Right renal pelvis (tissue), 4 donors: ENCODE measurements around the gene P2RY14. TPM values are rescaled to one million over a fixed set of nuclear protein-coding genes. Genes with fewer than 3 reads are reported as not detected.
"Not testable (repeated sequence)": the region's sequence is repeated elsewhere in the genome, so short reads cannot be mapped to it uniquely, and the experiment has no call there.

ENCODE experiments used
- DNase-seq, 4 donors: peaks; one replicate each; pipeline ENCODE4 v3.0.0-alpha.2; 2013; ENCODE audit warnings: low read depth in 4 of 4, low spot score in 3 of 4, missing footprints in 1 of 4
- polyA plus RNA-seq, 4 donors: library from polyadenylated mRNA; unstranded; fragments of 120-200 nt; gene quantifications; one replicate each; pipeline ENCODE4 v1.2.1, GENCODE V29; 2013; ENCODE audit not compliant: insufficient read length in 4 of 4

Gene P2RY14
- polyA plus RNA-seq, 4 donors = 0.90 to 0.99 (median 0.94) TPM

DNA sequence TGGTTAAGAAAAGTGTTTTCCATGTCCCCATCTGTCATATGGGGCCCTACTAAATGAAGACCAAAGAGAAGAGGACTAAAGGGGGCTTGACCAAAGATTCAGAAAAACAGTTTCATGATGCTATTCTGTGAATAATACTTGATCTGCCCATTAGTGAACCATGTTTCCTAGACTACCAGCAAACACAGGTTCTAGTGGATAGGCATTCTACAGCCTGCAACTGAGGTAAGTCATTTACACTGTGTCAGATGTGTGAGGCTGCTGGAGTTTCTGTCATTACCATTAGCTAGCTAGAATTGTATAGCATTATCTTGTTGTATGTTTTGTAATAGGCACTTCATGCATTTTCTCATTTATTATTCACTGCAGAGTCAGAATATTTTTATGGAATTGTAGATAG, 81.9 kb downstream of the P2RY14 start:
- DNase-seq = no peak

DNA sequence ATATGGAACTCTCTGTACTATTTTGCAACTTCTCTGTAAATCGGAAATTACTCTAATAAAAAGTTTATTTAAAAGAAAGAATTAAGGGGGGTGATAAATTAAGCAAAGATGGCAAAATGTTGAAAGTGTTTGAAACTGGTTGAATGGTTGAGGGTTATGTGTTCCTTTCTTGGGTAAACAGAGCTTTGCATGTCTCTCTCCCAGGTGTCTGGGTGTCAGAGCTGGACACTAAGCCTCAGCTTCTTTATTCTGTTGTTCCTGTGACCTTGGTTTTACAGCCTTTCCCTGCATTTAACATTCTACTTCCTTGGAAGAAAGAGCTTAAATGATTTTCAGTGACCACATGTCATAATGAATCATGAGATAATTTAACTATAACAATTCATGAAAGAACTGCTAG, 82.5 kb downstream of the P2RY14 start:
- DNase-seq = no peak

DNA sequence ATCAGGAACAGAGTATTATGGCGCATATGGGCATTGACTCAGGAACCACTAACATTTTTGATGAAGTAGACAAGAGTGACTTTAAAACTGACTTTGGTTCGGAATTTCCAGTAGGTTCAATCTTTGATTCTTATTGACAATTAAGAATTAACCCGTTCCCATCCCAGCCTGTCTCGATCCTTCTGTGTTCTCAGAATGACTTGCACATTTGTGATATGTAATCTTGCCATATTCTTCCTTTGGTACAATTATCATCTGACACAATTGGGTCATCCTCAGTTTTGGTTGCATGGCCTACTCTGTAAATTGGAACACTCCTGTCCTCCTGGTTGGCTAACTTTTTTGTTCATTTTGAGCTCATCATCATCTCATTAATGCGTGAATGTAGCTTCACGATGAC, 85.8 kb downstream of the P2RY14 start:
- DNase-seq = no peak

DNA sequence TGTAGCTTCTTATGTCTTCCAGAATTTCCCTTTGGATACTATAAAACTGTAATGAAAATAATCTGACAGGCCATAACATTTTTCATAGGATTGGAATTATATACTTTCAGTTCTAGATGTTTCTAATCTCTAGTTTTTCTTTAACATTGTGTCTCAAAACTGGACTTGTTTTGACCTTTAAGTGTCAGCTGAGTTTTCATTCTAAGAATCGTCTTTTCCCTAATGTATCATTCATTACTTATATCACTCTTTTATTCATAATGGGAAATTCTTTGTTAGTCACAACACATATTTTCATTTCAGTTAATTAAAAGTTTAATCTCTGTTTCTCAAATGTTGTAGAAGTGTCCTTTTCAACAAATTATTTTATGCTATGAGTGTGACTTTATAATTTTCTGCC, 87.2 kb downstream of the P2RY14 start:
- DNase-seq = no peak

DNA sequence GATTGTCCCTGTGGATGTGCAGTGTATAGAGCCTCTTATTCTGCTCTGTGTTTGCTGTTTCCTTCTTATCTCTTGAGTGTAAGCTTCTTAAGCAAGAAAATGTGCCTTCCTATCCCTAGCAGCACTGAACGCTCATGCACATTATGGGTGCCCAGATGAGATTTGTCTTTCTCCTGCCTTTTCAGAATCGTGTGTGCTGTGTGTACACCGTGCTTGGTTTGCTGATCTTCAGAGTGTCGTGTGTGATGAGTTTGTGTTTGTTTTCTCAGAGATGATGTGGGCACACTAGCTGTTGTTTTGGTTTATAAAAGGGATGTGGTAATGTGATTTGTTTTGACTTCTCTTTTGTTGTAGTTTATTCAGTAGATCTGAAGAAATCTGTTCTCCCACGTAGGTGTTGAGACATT, 95.1 kb downstream of the P2RY14 start:
- no peak for DNase-seq

DNA sequence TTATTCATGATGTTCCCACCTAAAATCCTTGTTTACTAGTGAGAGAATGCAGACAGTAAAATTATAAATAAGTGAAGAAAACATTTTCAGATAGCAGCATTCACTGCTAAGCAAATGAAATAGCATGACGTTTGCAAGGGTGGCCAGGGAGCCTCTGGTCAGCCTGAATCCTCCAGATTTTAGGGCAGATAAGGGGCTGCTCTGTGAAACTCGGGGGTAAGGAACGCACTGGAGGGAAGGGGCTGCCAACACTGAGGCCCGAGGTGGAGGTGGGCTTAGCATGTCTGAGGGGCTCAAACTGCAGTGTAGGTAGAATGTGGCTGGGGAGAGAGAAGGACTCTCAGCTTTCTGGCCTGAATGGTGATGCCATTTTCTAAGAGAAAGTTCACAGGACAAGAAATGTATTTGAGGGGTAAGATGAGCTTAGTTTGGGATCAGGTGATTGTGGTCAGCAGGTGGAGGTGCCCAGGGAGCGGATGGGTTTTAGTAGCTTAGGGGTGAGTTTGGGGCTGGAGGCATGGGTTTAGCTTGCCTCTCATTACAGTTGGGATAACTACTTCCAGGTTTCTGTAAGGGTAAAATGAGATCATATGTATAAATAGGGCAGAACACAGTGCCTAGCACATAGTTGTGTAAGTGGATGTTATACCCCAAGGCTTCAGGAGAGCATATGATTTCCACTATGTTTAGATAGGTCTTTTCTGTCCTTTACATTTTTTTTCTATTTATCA, 95.8 kb downstream of the P2RY14 start:
- no peak for DNase-seq

DNA sequence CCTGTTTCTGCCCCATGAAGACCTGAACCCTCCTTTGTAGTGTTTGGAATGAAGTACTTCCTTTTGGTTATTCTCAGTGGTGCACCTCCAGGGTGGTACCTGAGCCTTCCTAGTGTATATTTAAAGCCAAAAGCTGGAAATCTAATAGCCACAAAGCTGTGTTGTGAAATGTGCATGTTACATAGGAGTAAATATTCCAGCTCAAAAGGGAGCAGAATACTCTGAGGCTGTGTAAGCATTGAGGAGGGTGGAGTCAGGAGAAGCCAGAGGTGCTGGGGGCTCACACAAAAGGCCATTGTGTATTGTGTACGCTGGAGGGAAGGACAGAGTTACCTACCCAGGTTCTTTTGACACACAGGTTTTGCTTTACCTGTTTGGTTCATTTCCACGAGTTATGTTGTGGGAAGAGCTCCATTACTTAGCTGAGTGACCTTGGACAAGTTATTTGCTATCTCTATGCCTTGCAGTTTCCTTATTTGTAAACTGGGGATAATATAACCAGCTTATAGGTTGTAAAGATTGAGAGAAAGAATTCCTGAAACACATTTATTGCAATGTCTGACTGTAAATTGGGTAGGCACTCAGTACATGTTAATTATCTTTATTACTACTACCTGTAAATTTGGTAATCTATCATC, 100.0 kb downstream of the P2RY14 start:
- DNase-seq = no peak

DNA sequence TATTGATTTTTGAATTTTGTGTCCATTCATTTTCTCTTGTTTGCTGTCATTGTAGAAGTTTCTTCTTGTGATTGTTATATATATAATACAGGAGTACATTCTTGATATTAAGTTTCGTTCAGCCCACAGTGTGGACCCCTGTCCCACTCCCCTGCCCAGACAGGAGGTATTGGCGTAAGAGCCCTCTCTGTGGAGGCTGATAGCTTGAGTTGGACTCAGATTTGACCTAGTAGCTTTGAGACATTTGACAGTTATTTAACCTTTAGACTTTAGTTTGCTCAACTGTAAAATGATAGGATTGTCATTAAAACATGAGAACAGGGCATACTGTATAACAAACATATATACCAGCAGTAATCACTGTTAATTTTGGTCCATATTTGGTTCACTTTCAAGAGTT, 102.4 kb downstream of the P2RY14 start:
- no peak for DNase-seq

DNA sequence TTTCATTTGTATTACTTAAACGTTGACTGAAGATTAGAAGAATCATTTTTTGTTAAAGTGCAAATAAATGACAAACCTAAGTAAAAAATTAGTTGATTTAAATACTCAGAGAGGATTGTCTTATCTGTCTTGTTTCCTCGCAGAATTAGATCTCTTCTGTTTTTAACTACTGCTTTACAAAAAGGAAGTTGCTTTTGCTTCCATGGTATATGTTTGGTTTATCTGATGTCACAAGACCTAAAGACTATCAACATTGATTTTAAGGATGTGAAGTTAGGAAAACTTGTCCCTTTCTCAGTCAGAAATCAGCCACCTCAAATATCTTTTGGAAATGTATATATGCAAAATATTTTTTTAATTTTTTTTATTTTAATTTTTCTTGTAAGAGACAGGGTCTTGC, 104.0 kb downstream of the P2RY14 start:
- DNase-seq = no peak

DNA sequence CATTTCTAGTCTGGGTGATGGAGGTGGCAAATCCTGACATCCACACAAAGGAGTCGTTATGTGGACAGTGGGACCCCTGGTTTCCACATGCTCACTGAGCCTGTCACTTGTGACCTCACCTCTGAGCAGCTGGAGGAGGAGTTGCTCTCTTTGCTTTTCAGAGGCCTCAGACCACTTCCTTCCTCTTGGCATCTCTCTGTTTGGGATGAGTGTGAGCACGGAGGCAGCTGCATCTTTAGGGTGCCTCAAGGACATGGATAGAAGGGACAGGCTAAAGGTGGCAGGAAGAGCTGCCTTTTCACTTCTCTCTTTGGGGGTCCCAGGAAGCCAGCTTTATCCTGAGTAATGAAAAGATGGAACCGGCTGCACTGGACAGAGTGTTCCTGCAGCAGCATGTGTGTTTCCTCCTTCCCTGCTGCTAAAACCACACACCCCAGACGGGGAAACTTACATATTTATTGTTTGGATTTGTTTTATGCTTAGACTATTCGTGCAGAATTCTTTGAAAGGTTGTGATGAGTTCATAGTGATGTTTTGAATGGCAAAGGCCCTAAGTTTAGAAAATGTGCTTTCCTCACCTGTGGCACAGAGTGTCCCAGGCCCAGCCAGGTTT, 107.1 kb downstream of the P2RY14 start:
- DNase-seq = no peak

DNA sequence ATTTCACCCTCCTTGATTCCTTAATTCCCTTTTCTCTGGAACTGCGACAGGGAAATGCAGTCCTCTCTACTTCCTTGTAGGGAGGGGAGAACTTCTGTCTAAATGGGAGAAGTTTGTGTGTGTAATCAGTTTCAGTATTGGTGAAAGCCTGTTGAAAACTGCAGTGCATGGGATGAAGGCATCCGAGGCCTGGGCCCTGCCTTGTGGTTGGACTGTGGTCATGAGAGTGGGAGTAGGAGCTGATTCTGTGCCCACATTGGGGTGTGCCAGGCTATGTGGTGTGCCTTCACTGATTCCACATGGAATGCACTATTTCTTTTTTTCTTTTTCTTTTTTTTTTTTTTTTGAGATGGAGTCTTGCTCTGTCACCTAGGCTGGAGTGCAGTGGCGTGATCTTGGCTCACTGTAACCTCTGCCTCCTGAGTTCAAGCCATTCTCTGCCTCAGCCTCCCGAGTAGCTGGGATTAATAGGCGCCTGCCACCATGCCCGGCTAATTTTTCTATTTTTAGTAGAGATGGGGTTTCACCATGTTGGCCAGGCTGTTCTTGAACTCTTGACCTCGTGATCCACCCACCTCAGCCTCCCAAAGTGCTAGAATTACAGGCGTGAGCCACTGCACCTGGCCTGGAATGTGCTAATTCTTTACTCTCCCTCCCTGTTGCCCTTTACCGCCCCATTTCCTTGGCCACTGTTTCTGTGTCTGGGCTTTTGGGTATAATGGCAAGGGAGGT, 108.2 kb downstream of the P2RY14 start:
- DNase-seq = not testable (repeated sequence)

DNA sequence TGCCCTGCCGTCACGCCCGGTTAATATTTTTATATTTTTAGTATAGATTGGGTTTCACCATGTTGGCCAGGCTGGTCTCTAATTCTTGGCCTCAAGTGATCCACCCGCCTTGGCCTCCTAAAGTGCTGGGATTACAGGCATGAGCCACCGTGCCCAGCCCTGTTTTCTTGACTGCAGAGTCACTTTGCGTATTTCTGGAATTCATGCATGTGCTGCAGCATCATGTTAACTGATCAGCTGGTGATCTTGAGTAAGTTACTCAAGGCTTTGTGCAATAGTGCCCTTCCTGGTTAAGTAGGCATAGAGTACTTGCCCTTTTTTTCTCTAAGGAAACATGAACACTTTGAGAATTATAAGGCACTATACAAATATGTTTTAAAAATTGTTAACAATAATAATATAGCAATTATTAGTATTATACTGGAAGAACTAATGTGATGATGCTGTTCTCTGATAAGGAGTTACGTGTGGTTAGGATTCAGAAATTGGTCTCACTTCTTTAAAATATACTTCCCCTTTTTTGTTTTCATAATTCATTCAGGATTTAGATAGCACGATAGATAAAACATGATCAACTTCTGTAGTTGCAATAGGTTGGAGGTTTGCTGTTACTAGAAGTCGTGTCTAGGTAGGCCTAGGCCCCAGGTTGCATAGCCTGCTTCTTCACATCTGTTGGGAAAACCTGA, 108.9 kb downstream of the P2RY14 start:
- DNase-seq = no peak

DNA sequence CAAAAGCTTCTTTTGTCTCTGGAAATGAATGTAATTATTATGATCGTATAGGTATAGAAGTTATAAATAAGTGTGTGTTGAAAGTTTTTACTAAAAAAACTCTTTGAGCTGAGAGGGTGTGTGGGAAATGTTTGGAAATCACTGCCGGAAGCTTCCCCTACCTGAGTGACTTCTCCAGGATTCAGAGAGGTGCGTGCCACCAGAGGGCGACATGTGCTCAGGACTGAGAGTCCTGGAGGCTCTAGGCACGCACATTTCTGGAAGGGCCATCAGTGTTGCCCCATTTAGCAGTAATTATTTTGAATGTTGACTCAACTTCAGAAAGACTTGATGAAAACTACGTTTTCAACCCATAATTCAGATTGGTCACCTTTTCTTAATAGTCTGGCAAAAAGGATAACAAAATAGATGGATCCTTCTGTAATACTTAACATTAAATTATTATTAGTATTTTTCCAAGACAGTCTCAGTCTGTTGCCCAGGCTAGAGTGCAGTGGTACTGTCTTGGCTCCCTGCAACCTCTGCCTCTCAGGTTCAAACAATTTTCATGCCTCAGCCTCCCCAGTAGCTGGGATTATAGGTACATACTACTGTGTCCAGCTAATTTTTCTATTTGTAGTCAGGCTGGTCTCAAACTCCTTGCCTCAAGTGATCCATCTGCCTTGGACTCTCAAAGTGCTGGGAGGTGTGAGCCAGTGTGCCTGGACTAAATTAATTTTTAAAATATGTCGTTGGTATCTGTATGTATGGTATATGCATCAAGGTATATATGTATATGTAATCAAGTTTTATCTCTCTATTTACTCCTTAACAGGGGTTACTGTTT, 109.9 kb downstream of the P2RY14 start:
- peak in 3 of 4 donors; percentile 18 to 31 (median 23) for DNase-seq

DNA sequence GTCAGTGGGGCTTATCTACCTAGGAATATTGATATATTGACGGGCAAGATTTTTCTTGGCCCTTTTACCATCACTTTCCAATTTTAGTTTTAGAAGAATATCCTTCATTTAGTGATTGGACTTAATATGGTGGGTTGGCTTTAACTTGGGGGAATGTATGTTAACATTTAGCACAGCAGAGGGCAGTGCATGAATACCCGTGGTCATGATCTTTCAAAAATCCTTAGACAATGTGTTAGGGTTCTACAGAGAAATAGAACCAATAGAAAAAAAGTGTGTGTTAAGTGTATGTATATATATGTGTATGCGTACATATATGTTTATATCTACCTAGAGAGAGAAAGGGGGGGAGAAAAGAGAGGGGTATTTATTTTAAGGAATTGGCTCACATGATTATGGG, 112.2 kb downstream of the P2RY14 start:
- no peak for DNase-seq

DNA sequence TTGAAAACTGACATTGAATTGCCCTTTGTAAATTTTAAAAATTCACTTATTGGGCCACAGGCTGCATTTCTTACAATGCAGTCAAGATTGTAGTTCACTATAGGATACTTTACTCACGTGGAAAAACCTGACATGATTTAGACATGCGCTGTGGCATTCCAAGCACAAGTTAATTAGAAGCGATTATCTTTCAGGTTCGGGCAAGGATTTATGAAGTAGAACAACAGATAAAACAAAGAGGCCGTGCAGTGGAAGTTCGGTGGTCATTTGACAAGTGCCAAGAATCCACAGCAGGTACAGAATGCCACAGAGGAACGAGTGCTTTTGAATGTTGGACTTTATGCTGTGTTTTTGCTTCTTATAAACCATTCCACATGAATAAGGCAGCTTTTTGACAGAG, 113.1 kb downstream of the P2RY14 start:
- peak in 2 of 4 donors; percentile 36 to 43 for DNase-seq

Other genes starting within 250 kb of the P2RY14 start
- 1 to 10 TPM; 1.6 to 2.5 (median 2.0) TPM for gene MED12L, start 192.9 kb downstream of the P2RY14 start, polyA plus RNA-seq
- under 1 TPM in 3 of 4 donors, not detected in 1; 0.21 to 0.42 (median 0.37) TPM for gene GPR171, start 75.3 kb downstream of the P2RY14 start, polyA plus RNA-seq
- gene GPR87, start 38.3 kb upstream of the P2RY14 start, polyA plus RNA-seq = under 1 TPM in 3 of 4 donors, not detected in 1; 0.11 to 0.40 (median 0.18) TPM
- gene P2RY13, start 51.0 kb upstream of the P2RY14 start, polyA plus RNA-seq = 1 to 10 TPM in 3 of 4 donors, under 1 TPM in 1; 0.32 to 2.2 (median 1.9) TPM
- gene P2RY12, start 106.2 kb upstream of the P2RY14 start, polyA plus RNA-seq = 1 to 10 TPM in 2 of 4 donors, under 1 TPM in 2; 0.55 to 2.8 (median 0.99) TPM
- gene IGSF10, start 182.5 kb upstream of the P2RY14 start, polyA plus RNA-seq = 1 to 10 TPM; 2.1 to 2.7 (median 2.1) TPM